HG03139 (cell line): Measurements from ENCODE around the gene ITGA6.

Source experiments
- ATAC-seq: cut with Tn5 transposase; IDR thresholded peaks from one replicate; pipeline ENCODE4 v1.9.1; 2021; ENCODE audit not compliant: unreplicated experiment

The ITGA6 gene

GRCh38 chr2:172415865-172416183 is 11.6 kb upstream of the ITGA6 start:
- no peak for ATAC-seq

- ATAC-seq = no peak
Measured at GRCh38 chr2:172416447-172417058, 10.8 kb upstream of the ITGA6 start.

GRCh38 chr2:172420216-172420615 is 7.2 kb upstream of the ITGA6 start:
- no peak for ATAC-seq

GRCh38 chr2:172423160-172423559 is 4.2 kb upstream of the ITGA6 start:
- no peak for ATAC-seq

GRCh38 chr2:172425336-172425735 is 2.0 kb upstream of the ITGA6 start:
- ATAC-seq = no peak

- ATAC-seq = no peak
Measured at GRCh38 chr2:172426635-172427255, 641 bp upstream of the ITGA6 start.

GRCh38 chr2:172427990-172428831 is 825 bp downstream of the ITGA6 start:
- ATAC-seq = no peak

- ATAC-seq = no peak
Measured at GRCh38 chr2:172428832-172429210, 1.4 kb downstream of the ITGA6 start.

GRCh38 chr2:172429301-172429968 is 2.0 kb downstream of the ITGA6 start:
- ATAC-seq = no peak

- ATAC-seq = no peak
Measured at GRCh38 chr2:172430027-172430426, 2.6 kb downstream of the ITGA6 start.

- no peak for ATAC-seq
Measured at GRCh38 chr2:172430678-172431077, 3.3 kb downstream of the ITGA6 start.

- ATAC-seq = no peak
Measured at GRCh38 chr2:172431463-172431862, 4.1 kb downstream of the ITGA6 start.

GRCh38 chr2:172431993-172432392 is 4.6 kb downstream of the ITGA6 start:
- no peak for ATAC-seq

GRCh38 chr2:172433144-172433543 is 5.8 kb downstream of the ITGA6 start:
- no peak for ATAC-seq

- ATAC-seq = no peak
Measured at GRCh38 chr2:172434821-172435605, 7.6 kb downstream of the ITGA6 start.

GRCh38 chr2:172435606-172435911 is 8.2 kb downstream of the ITGA6 start:
- no peak for ATAC-seq

GRCh38 chr2:172436889-172437288 is 9.5 kb downstream of the ITGA6 start:
- no peak for ATAC-seq

GRCh38 chr2:172437419-172438341 is 10.3 kb downstream of the ITGA6 start:
- ATAC-seq = peak; percentile 69

- ATAC-seq = no peak
Measured at GRCh38 chr2:172438741-172439508, 11.5 kb downstream of the ITGA6 start.
